ENCODE data around the gene BCCIP.

The BCCIP gene

DNA sequence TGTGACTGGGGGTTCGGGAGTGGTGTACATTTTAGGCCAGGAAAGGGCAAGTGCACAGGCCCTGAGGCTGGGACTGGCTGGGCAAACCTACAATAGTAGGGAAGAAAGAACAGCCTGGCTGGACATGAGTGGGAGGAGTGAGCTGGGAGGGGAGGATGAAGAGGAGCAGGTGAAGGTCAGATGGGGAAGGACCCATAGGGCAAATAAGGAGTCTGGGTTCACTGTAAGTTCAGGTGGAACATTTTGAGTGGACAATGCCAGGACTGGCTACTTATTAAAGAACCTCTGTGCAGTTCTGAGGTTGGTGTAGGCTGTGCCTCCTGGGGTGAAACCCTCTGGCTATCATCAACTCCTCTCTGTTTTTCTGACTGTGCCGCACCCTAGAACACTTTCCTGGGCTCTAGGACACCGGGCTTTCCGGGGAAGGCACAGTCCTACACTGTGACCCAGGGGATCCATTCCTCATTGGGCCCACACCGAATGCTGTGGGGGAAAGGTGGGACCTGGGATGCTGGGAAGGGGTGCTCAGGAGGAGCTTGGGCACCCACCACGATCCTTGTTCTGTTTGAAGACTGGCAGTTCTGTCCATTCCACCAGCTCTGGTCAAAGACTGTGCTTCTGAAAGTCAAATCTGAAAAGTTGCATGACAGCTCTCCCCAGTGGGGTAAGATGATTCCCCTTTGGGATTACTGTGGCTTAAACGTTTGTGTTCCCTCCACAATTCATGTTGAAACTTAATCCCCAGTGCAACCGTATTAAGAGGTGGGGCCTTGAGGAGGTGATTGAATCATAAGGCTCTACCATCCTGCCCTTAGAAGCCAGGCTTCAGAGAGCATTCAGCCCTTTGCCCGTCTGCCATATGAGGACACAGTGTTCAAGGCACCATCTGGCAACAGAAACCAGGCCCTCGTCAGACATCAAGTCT lies 43.7 kb upstream of the BCCIP start:
- ChIA-PET CTCF (interaction anchor here (0.6 kb wide), 1 partner anchor 17 kb away, joined by 3 read pairs; no protein-coding TSS in a partner anchor), POLR2A (ENCODE audit: low non-redundant PET) (no interaction called here)
- DNase-seq (ENCODE audit: low spot score) = no peak
- TF ChIP-seq, protein P1, sequence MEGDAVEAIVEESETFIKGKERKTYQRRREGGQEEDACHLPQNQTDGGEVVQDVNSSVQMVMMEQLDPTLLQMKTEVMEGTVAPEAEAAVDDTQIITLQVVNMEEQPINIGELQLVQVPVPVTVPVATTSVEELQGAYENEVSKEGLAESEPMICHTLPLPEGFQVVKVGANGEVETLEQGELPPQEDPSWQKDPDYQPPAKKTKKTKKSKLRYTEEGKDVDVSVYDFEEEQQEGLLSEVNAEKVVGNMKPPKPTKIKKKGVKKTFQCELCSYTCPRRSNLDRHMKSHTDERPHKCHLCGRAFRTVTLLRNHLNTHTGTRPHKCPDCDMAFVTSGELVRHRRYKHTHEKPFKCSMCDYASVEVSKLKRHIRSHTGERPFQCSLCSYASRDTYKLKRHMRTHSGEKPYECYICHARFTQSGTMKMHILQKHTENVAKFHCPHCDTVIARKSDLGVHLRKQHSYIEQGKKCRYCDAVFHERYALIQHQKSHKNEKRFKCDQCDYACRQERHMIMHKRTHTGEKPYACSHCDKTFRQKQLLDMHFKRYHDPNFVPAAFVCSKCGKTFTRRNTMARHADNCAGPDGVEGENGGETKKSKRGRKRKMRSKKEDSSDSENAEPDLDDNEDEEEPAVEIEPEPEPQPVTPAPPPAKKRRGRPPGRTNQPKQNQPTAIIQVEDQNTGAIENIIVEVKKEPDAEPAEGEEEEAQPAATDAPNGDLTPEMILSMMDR (conservative IDR thresholded peaks at IDR 0.05; ENCODE audit: low read depth) = no peak
- no peak overlapping the region for H3K27ac ChIP-seq

DNA sequence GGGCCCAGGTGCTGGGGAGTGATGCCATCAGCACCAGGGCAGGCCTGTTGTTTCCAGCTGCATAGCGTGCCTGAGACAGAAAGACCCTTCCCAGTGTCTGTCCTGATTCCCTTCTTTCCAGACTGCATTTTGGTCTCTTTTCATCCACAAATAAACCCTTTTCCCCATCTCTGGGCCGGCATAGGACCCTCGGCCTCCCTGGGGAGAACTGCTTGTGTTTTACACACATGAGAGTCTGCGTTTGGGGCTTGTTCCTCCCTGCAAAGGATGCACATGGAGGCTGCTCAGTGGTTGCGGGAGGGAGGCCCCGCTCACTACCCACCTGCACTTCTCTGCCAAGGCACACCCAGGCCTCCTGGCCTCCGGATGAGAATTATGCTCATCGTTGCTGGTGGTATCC lies 42.0 kb upstream of the BCCIP start:
- DNase-seq (ENCODE audit: low spot score) = no peak
- no peak overlapping the region for H3K27ac ChIP-seq
- ChIA-PET CTCF (interaction anchor here (1.0 kb wide), 1 partner anchor 11 kb away, joined by 3 read pairs; no protein-coding TSS in a partner anchor), POLR2A (ENCODE audit: low non-redundant PET) (no interaction called here)
- TF ChIP-seq, protein P1 (conservative IDR thresholded peaks at IDR 0.05; ENCODE audit: low read depth) = no peak

DNA sequence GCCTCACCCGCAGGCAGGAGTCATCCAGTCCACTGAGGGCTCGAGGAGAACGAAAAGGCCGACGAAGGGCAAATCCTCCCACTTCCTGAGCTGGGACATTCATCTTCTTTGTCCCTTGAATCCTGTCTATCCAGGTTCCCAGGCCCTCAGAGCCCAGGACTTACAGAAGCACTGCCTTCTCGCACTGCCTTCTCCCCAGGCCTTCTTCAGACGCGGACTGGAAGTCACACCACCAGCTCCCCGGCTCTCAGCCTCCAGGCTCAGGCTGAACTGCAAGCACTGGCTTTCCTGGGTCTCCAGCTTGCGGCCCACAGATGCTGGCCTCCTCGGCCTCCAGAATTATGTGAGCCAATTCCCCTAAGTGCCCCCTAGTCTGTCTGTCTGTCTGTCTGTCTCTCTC lies 41.3 kb upstream of the BCCIP start:
- POLR2A ChIA-PET (ENCODE audit: low non-redundant PET) = no interaction called here
- CTCF ChIA-PET = interaction anchor here (1.0 kb wide), 1 partner anchor 10 kb away, joined by 3 read pairs; no protein-coding TSS in a partner anchor
- no peak for DNase-seq (ENCODE audit: low spot score)
- TF ChIP-seq, protein P1 (conservative IDR thresholded peaks at IDR 0.05; ENCODE audit: low read depth) = no peak
- H3K27ac ChIP-seq = no peak overlapping the region

DNA sequence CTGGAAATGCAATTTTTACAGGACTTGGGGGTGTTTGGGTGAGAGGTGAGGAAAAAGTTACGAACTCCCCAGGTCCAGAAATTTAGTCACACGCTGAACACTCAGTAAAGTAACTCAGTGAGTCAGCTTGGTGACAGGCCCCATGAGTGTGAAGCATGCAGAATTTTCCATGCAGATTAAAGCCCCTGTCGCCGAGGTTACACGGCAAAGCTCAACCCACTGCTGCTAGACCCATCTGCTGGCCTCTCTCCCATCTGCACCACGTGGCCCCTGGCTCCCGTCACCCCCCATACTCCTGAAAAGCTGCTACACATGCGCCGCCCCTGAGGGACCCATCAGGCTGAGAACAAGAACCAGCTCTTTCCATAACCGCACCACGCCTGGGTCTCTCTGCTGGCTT lies 40.7 kb upstream of the BCCIP start:
- no peak overlapping the region for H3K27ac ChIP-seq

DNA sequence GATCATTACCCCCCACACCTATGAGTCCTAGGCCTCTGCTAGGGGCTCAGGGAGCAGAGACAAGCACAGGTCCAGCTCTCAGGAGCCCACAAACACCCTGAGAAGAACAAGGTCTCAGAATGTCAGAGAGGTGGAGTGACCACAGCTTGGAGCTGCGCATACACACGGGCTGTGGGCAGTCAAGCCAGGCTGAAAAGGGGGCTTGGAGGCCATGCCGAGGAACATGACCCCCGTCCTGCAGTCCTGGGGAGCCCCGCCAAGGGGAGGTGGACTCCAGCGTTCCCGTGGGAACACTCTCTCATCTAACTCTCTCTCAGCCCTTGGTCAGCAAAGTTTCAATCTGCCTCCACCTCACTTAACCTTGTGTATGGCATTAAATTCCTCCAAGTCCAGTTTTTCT lies 39.9 kb upstream of the BCCIP start:
- ChIA-PET POLR2A (ENCODE audit: low non-redundant PET) (no interaction called here), CTCF (interaction anchor here (0.5 kb wide), 1 partner anchor 888 kb away, joined by 3 read pairs; no protein-coding TSS in a partner anchor)
- no peak for DNase-seq (ENCODE audit: low spot score)
- no peak overlapping the region for H3K27ac ChIP-seq
- TF ChIP-seq, protein P1 (conservative IDR thresholded peaks at IDR 0.05; ENCODE audit: low read depth) = no peak

More for the DNA sequence above, 40.7 kb upstream of the BCCIP start:
- TF ChIP-seq, protein P1 (conservative IDR thresholded peaks at IDR 0.05; ENCODE audit: low read depth) = no peak
- no peak for DNase-seq (ENCODE audit: low spot score)
- ChIA-PET POLR2A (ENCODE audit: low non-redundant PET) (no interaction called here), CTCF (no interaction called here)

DNA sequence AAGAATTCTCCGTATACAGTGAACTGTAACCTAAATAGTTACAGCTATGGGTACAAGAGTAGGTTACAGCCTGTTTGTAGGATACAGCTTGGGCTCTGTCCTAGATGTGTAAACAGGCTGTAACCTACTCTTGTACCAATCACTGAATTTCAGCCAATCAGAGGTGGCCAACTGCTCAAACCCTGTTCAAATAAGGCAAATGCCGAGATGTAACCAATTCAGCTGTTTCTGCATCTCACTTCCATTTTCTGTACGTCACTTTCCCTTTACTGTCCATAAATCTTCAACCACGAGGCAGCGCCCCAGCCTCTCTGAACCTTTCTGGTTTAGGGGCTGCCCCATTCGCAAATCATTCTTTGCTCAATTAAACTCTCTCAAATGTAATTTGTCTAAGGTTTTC lies 39.4 kb upstream of the BCCIP start:
- DNase-seq (ENCODE audit: low spot score) = no peak
- no peak overlapping the region for H3K27ac ChIP-seq
- TF ChIP-seq, protein P1 (conservative IDR thresholded peaks at IDR 0.05; ENCODE audit: low read depth) = no peak
- ChIA-PET CTCF (interaction anchor here (0.5 to 0.7 kb wide), 2 partner anchors 25 to 889 kb away, joined by 3 read pairs; no protein-coding TSS in a partner anchor), POLR2A (ENCODE audit: low non-redundant PET) (no interaction called here)
